H9 (cell line): ENCODE results near the gene THSD4. TPM values are rescaled to one million over a fixed set of nuclear protein-coding genes. Genes with fewer than 3 reads are reported as not detected.

Source experiments
- DNase-seq: peaks from one replicate; pipeline ENCODE4 v3.0.0-alpha.2; 2017
- H2AFZ ChIP-seq: one replicate; pipeline ENCODE4 v1.6.1; 2013; ENCODE audit warnings: mild to moderate bottlenecking, low read length, control low read depth, moderate library complexity
- H2AK5ac ChIP-seq: 2 replicates; pipeline ENCODE4 v1.6.1; 2013; ENCODE audit warnings: low read length, control low read depth, mixed read lengths; ENCODE audit not compliant: insufficient read length
- H2BK120ac ChIP-seq: one replicate; pipeline ENCODE4 v1.6.1; 2013; ENCODE audit warnings: low read depth, mild to moderate bottlenecking, low read length, control low read depth, inconsistent platforms; ENCODE audit not compliant: poor library complexity, severe bottlenecking
- H2BK12ac ChIP-seq: 2 replicates; pipeline ENCODE4 v1.6.1; 2013; ENCODE audit warnings: low read length, control low read depth, mixed read lengths, low read depth; ENCODE audit not compliant: insufficient read length
- H2BK15ac ChIP-seq: 2 replicates; pipeline ENCODE4 v1.6.1; 2013; ENCODE audit warnings: low read depth, low read length, control low read depth
- H2BK20ac ChIP-seq: one replicate; pipeline ENCODE4 v1.6.1; 2013; ENCODE audit warnings: low read depth, mild to moderate bottlenecking, low read length, control low read depth, inconsistent platforms; ENCODE audit not compliant: poor library complexity, severe bottlenecking
- H2BK5ac ChIP-seq: 2 replicates; pipeline ENCODE4 v1.6.1; 2013; ENCODE audit warnings: low read length, control low read depth, mixed read lengths; ENCODE audit not compliant: insufficient read length
- H3K14ac ChIP-seq: 2 replicates; pipeline ENCODE4 v1.6.1; 2013; ENCODE audit warnings: low read length, control low read depth; ENCODE audit not compliant: insufficient read depth
- H3K18ac ChIP-seq: 2 replicates; pipeline ENCODE4 v1.6.1; 2013; ENCODE audit warnings: low read depth, mild to moderate bottlenecking, mixed read lengths, low read length, control low read depth; ENCODE audit not compliant: insufficient read length
- H3K23ac ChIP-seq: 2 replicates; pipeline ENCODE4 v1.6.1; 2013; ENCODE audit warnings: low read length, control low read depth, mixed read lengths, low read depth; ENCODE audit not compliant: insufficient read length
- H3K23me2 ChIP-seq: 2 replicates; pipeline ENCODE4 v1.6.1; 2013; ENCODE audit warnings: low read depth, mild to moderate bottlenecking, mixed read lengths, low read length, control low read depth; ENCODE audit not compliant: insufficient read length, poor library complexity, severe bottlenecking
- H3K27ac ChIP-seq: 2 replicates; pipeline ENCODE4 v1.5.1; 2013; ENCODE audit warnings: low read length, control low read depth, mixed read lengths, low read depth; ENCODE audit not compliant: insufficient read length
- H3K27me3 ChIP-seq: 2 replicates; pipeline ENCODE4 v1.6.1; 2013; ENCODE audit warnings: low read length, control low read depth, inconsistent platforms; ENCODE audit not compliant: insufficient read depth
- H3K4ac ChIP-seq: 2 replicates; pipeline ENCODE4 v1.6.1; 2013; ENCODE audit warnings: low read depth, mild to moderate bottlenecking, control low read depth, inconsistent platforms, low read length, moderate library complexity
- H3K4me1 ChIP-seq: 2 replicates; pipeline ENCODE4 v1.6.1; 2013; ENCODE audit warnings: low read length, control low read depth, inconsistent platforms; ENCODE audit not compliant: insufficient read depth
- H3K4me2 ChIP-seq: 2 replicates; pipeline ENCODE4 v1.6.1; 2013; ENCODE audit warnings: low read length, control low read depth, mixed read lengths; ENCODE audit not compliant: insufficient read length, insufficient read depth
- H3K56ac ChIP-seq: 2 replicates; pipeline ENCODE4 v1.6.1; 2013; ENCODE audit warnings: low read depth, mild to moderate bottlenecking, mixed read lengths, low read length, control low read depth; ENCODE audit not compliant: insufficient read length
- H3K79me1 ChIP-seq: 2 replicates; pipeline ENCODE4 v1.6.1; 2013; ENCODE audit warnings: low read depth, mild to moderate bottlenecking, moderate library complexity, low read length, control low read depth, inconsistent platforms; ENCODE audit not compliant: insufficient read depth, poor library complexity, severe bottlenecking
- H3K79me2 ChIP-seq: 2 replicates; pipeline ENCODE4 v1.6.1; 2013; ENCODE audit warnings: low read length, control low read depth, inconsistent platforms; ENCODE audit not compliant: insufficient read depth
- H3K9ac ChIP-seq: 2 replicates; pipeline ENCODE4 v1.6.1; 2013; ENCODE audit warnings: low read length, control low read depth, mixed read lengths; ENCODE audit not compliant: insufficient read length; ENCODE audit errors: extremely low read depth
- H3K9me3 ChIP-seq: one replicate; pipeline ENCODE4 v1.6.1; 2013; ENCODE audit warnings: low read depth, low read length, inconsistent platforms; ENCODE audit not compliant: control insufficient read depth
- H3T11ph ChIP-seq: one replicate; pipeline ENCODE4 v1.6.1; 2013; ENCODE audit warnings: mild to moderate bottlenecking, low read length, control low read depth, inconsistent platforms
- H4K20me1 ChIP-seq: one replicate; pipeline ENCODE4 v1.6.1; 2013; ENCODE audit not compliant: control insufficient read depth, insufficient read length, insufficient read depth
- H4K5ac ChIP-seq: 2 replicates; pipeline ENCODE4 v1.6.1; 2013; ENCODE audit warnings: low read depth, mild to moderate bottlenecking, mixed read lengths, low read length, control low read depth; ENCODE audit not compliant: insufficient read length
- H4K8ac ChIP-seq: replicated peaks from 2 replicates; pipeline ENCODE4 v1.6.1; 2013; ENCODE audit warnings: low read length, control low read depth, mixed read lengths, low read depth; ENCODE audit not compliant: insufficient read length
- H4K91ac ChIP-seq: 2 replicates; pipeline ENCODE4 v1.6.1; 2013; ENCODE audit warnings: low read depth, mild to moderate bottlenecking, moderate library complexity, mixed read lengths, low read length, control low read depth; ENCODE audit not compliant: insufficient read length
- H3K27ac Mint-ChIP-seq, 3 experiments: 2 replicates in 2 of 3; 3 replicates in 1 of 3; pipeline ENCODE4 v1.8.0; 2020 to 2021; ENCODE audit warnings: mixed read lengths in 3 of 3, mild to moderate bottlenecking in 1 of 3, moderate library complexity in 1 of 3
- H3K27me3 Mint-ChIP-seq: 2 replicates; pipeline ENCODE4 v1.8.0; 2021; ENCODE audit warnings: low read depth, mild to moderate bottlenecking, moderate library complexity, mixed read lengths
- H3K36me3 Mint-ChIP-seq, 3 experiments: 2 replicates in 2 of 3; 3 replicates in 1 of 3; pipeline ENCODE4 v1.8.0; 2020 to 2021; ENCODE audit warnings: low read depth in 3 of 3, mixed read lengths in 3 of 3; ENCODE audit not compliant: insufficient read depth in 1 of 3
- H3K4me1 Mint-ChIP-seq, 2 experiments: 2 replicates each; pipeline ENCODE4 v1.8.0; 2020; ENCODE audit warnings: mixed read lengths in 2 of 2
- H3K4me3 Mint-ChIP-seq, 2 experiments: 2 replicates in 1 of 2; 3 replicates in 1 of 2; pipeline ENCODE4 v1.8.0; 2020 to 2021; ENCODE audit warnings: mild to moderate bottlenecking in 2 of 2, mixed read lengths in 2 of 2, moderate library complexity in 1 of 2
- H3K9me3 Mint-ChIP-seq, 2 experiments: 2 replicates in 1 of 2; 3 replicates in 1 of 2; pipeline ENCODE4 v1.8.0; 2020; ENCODE audit warnings: mild to moderate bottlenecking in 2 of 2, mixed read lengths in 2 of 2, moderate library complexity in 1 of 2
- CTCF ChIP-seq: fragments of 200-600 bp; sonication (generic); conservative IDR thresholded peaks from 3 replicates; pipeline ENCODE4 v1.8.0; 2021; ENCODE audit warnings: antibody characterized with exemption, mild to moderate bottlenecking
- WGBS: extraction: QIAGEN DNeasy Blood & Tissue Kit; methylation state at CpG from one replicate; pipeline ENCODE4 v1.1.7; 2013; ENCODE audit warnings: missing lambda C conversion rate, low lambda C conversion rate, mixed read lengths; ENCODE audit not compliant: insufficient read length; ENCODE audit errors: extremely low coverage; 5-methylcytosine and 5-hydroxymethylcytosine counted together
- total RNA-seq: library from RNA; stranded (reverse); gene quantifications from 2 replicates; pipeline ENCODE4 v1.2.1, GENCODE V29; 2021

Gene THSD4
- total RNA-seq, 1 experiment from 2014 or later, result 5.5 TPM

- H3K79me2 ChIP-seq, result no peaks in the 10 kb centered on the region
- no peaks in the 10 kb centered on the region for H3K9me3 ChIP-seq
- H4K8ac ChIP-seq, result no peak overlapping the region
- H2BK12ac ChIP-seq, result no peak overlapping the region
- H3K27me3 ChIP-seq, result no peaks in the 10 kb centered on the region
- H3K23me2 ChIP-seq, result no peaks in the 10 kb centered on the region
- H3K9me3 Mint-ChIP-seq, result peaks cover 7 to 14% of the 10 kb centered on the region in 2 experiments
- no peak overlapping the region for H3K18ac ChIP-seq
- no peaks in the 10 kb centered on the region for H3K4me1 ChIP-seq
- no peak overlapping the region for H3K4me2 ChIP-seq
- no peak overlapping the region for H4K91ac ChIP-seq
- H3K27ac Mint-ChIP-seq, result no peak overlapping the region
- no peak overlapping the region for H2AFZ ChIP-seq
- no peak overlapping the region for H2BK20ac ChIP-seq
- H2BK15ac ChIP-seq, result no peak overlapping the region
- H3K79me1 ChIP-seq, result no peaks in the 10 kb centered on the region
- H3K9ac ChIP-seq, result no peak overlapping the region
- no peak for TF ChIP-seq CTCF
- H3K56ac ChIP-seq, result no peak overlapping the region
- H4K20me1 ChIP-seq, result no peaks in the 10 kb centered on the region
- no peak overlapping the region for H3T11ph ChIP-seq
- H3K27me3 Mint-ChIP-seq, result no peaks in the 10 kb centered on the region
- DNase-seq, result no peak
- no peak overlapping the region for H3K23ac ChIP-seq
- no CpG with 5 or more reads among the region's 2 CpGs for WGBS
- H2BK5ac ChIP-seq, result no peak overlapping the region
- no peaks in the 10 kb centered on the region for H3K4me1 Mint-ChIP-seq
- H2BK120ac ChIP-seq, result no peak overlapping the region
- no peak overlapping the region for H3K4me3 Mint-ChIP-seq
- no peak overlapping the region for H2AK5ac ChIP-seq
- H4K5ac ChIP-seq, result no peak overlapping the region
- H3K27ac ChIP-seq, result no peak overlapping the region
- H3K36me3 Mint-ChIP-seq, result peaks cover 12 to 19% (median 12%) of the 10 kb centered on the region in 3 experiments; a peak in 6 of 7 replicates
- no peak overlapping the region for H3K4ac ChIP-seq
- H3K14ac ChIP-seq, result no peak overlapping the region
Observed at GRCh38 chr15:71758711-71759110, 643.4 kb downstream of the THSD4 start.
